ENCODE data around the gene HSD17B10.

DNA sequence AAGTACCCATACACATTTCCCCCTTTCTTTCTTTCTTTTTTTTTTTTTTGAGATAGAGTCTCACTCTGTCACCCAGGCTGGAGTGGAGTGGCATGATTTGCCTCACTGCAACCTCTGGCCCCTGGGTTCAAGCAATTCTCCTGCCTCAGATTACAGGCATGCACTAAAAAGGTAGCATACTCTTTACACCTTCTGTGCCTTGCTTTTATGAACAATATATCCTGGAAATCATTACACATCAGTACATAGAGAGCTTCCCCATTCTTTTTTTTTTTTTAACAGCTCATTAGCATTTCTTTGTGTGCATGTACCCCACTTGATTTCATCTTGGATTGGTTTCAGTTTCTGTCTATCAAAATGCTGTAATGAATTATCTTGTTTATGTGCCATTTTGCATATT, 18.6 kb upstream of the HSD17B10 start:
- TF ChIP-seq, protein P1, sequence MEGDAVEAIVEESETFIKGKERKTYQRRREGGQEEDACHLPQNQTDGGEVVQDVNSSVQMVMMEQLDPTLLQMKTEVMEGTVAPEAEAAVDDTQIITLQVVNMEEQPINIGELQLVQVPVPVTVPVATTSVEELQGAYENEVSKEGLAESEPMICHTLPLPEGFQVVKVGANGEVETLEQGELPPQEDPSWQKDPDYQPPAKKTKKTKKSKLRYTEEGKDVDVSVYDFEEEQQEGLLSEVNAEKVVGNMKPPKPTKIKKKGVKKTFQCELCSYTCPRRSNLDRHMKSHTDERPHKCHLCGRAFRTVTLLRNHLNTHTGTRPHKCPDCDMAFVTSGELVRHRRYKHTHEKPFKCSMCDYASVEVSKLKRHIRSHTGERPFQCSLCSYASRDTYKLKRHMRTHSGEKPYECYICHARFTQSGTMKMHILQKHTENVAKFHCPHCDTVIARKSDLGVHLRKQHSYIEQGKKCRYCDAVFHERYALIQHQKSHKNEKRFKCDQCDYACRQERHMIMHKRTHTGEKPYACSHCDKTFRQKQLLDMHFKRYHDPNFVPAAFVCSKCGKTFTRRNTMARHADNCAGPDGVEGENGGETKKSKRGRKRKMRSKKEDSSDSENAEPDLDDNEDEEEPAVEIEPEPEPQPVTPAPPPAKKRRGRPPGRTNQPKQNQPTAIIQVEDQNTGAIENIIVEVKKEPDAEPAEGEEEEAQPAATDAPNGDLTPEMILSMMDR (IDR thresholded peaks at IDR 0.05; ENCODE audit: insufficient read depth, low read length, poor library complexity, severe bottlenecking) = no peak
- no peak for TF ChIP-seq EZH2phosphoT487 (conservative IDR thresholded peaks at IDR 0.05; ENCODE audit: low read length)

Data from SU-DHL-6 (cell line).